Hematopoietic multipotent progenitor cell (in vitro differentiated cells): ENCODE results near the gene MPPE1. TPM values are rescaled to one million over a fixed set of nuclear protein-coding genes. Genes with fewer than 3 reads are reported as not detected.
"Not testable (repeated sequence)": the region's sequence is repeated elsewhere in the genome, so short reads cannot be mapped to it uniquely, and the experiment has no call there.

Experiments used
- DNase-seq, 3 donors: peaks; one replicate each; pipeline ENCODE4 v3.0.0-alpha.2; 2011 to 2015; ENCODE audit warnings: low read depth in 2 of 3, low spot score in 2 of 3
- total RNA-seq: library from RNA; depleted of rRNA; stranded (reverse); fragments of >200 nt; gene quantifications from one replicate; pipeline ENCODE4 v1.2.3, GENCODE V29; 2012

Gene MPPE1
- total RNA-seq, 1 donor = 21.3 TPM

- DNase-seq = no peak
Measured at GRCh38 chr18:11927497-11927896, 19.4 kb upstream of the MPPE1 start.

- DNase-seq = no peak
Measured at GRCh38 chr18:11925800-11926481, 17.8 kb upstream of the MPPE1 start.

GRCh38 chr18:11923450-11923849 lies 15.3 kb upstream of the MPPE1 start:
- no peak for DNase-seq

- DNase-seq = not testable (repeated sequence)
Measured at GRCh38 chr18:11919522-11919921, 11.4 kb upstream of the MPPE1 start.

- DNase-seq = peak in 2 of 3 donors; percentile 23 to 48
Measured at GRCh38 chr18:11916880-11917279, 8.8 kb upstream of the MPPE1 start.

GRCh38 chr18:11909591-11910026 lies 1.5 kb upstream of the MPPE1 start:
- DNase-seq = peak in 2 of 3 donors; percentile 11 to 38

- DNase-seq = peak; percentile 21 to 42 (median 31)
Measured at GRCh38 chr18:11909061-11909455, 941 bp upstream of the MPPE1 start.

- DNase-seq = no peak
Measured at GRCh38 chr18:11906926-11907874, 917 bp downstream of the MPPE1 start.

GRCh38 chr18:11906176-11906575 lies 1.9 kb downstream of the MPPE1 start:
- DNase-seq = no peak

- no peak for DNase-seq
Measured at GRCh38 chr18:11905613-11906012, 2.5 kb downstream of the MPPE1 start.

GRCh38 chr18:11902522-11903292 lies 5.4 kb downstream of the MPPE1 start:
- DNase-seq = no peak

- DNase-seq = no peak
Measured at GRCh38 chr18:11901826-11902438, 6.2 kb downstream of the MPPE1 start.

- DNase-seq = no peak
Measured at GRCh38 chr18:11899063-11899462, 9.1 kb downstream of the MPPE1 start.

- no peak for DNase-seq
Measured at GRCh38 chr18:11897781-11898180, 10.3 kb downstream of the MPPE1 start.

- DNase-seq = not testable (repeated sequence)
Measured at GRCh38 chr18:11892438-11892837, 15.7 kb downstream of the MPPE1 start.

- DNase-seq = no peak
Measured at GRCh38 chr18:11891737-11892136, 16.4 kb downstream of the MPPE1 start.

GRCh38 chr18:11889284-11889683 lies 18.8 kb downstream of the MPPE1 start:
- DNase-seq = no peak

- DNase-seq = no peak
Measured at GRCh38 chr18:11888726-11889125, 19.4 kb downstream of the MPPE1 start.

- DNase-seq = no peak
Measured at GRCh38 chr18:11887328-11888128, 20.6 kb downstream of the MPPE1 start.
